Neutrophil (primary cell): ENCODE results near the gene TFDP1.

Experiments
- H3K27ac ChIP-seq: fragments of 200-600 bp; sonication (generic); 2 replicates; pipeline ENCODE4 v1.5.1; 2016; ENCODE audit warnings: mild to moderate bottlenecking, moderate library complexity
- H3K27me3 ChIP-seq: fragments of 200-600 bp; sonication (generic); 2 replicates; pipeline ENCODE4 v1.6.0; 2016; ENCODE audit warnings: mild to moderate bottlenecking
- H3K36me3 ChIP-seq: fragments of 200-600 bp; sonication (generic); 2 replicates; pipeline ENCODE4 v1.5.1; 2017
- H3K4me1 ChIP-seq, 2 experiments: fragments of 200-600 bp in 1 of 2; sonication (generic) in 1 of 2; 1 replicate in 1 of 2; 2 replicates in 1 of 2; pipeline versions ENCODE4 v1.5.1 to v1.6.1; 2013 to 2016; ENCODE audit warnings: low read depth in 1 of 2, low read length in 1 of 2, mild to moderate bottlenecking in 1 of 2, moderate library complexity in 1 of 2; ENCODE audit not compliant: control insufficient read depth in 1 of 2, insufficient read depth in 1 of 2
- H3K4me3 ChIP-seq, 2 experiments: fragments of 200-600 bp in 1 of 2; sonication (generic) in 1 of 2; 1 replicate in 1 of 2; 2 replicates in 1 of 2; pipeline ENCODE4 v1.5.1; 2013 to 2016; ENCODE audit warnings: low read depth in 1 of 2, low read length in 1 of 2, mild to moderate bottlenecking in 1 of 2, moderate library complexity in 1 of 2
- H3K9me3 ChIP-seq: fragments of 200-600 bp; sonication (generic); 2 replicates; pipeline ENCODE4 v1.5.1; 2016
- TF ChIP-seq, protein P1 (sequence below): fragments of 200-600 bp; sonication (generic); IDR thresholded peaks from 2 replicates; pipeline ENCODE4 v1.5.1; 2016; ENCODE audit warnings: antibody characterized with exemption

Gene TFDP1

DNA sequence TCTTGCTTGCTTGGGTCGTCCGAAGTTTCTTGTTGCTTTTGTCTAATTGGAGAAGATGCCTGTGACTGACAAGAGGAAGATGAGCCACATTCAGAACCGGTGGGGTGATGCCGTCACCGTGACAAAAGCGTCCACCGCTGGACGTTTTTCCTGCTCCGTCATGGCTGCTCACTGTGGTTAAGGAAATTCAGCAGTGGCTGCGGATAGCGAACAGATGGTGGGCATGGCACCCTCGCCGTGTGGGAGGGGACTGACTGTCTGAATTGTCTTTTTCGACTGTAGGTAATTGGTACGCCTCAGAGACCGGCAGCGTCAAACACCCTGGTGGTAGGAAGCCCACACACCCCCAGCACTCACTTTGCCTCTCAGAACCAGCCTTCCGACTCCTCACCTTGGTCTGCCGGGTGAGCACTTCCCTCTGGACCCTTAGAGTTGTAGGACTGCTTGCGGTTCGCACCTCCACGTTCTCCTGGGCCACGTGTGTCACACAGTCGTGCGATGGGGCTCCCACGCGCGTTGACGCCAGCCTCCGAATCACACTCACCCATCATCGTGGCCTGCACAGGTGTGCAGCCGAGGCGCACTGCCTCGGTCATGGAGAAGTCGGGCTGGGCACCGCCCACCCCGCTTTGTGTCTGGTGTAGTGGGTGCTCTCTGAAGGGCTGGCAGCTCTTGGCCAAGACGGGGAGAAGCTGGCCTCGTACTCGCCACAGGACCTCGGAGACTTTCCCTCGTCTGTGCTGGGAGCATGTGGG lies 47.0 kb downstream of the TFDP1 start:
- no peaks in the 10 kb centered on the region for H3K4me1 ChIP-seq
- H3K36me3 ChIP-seq = peaks cover 78% of the 10 kb centered on the region
- H3K27ac ChIP-seq = no peak overlapping the region
- TF ChIP-seq, protein P1, sequence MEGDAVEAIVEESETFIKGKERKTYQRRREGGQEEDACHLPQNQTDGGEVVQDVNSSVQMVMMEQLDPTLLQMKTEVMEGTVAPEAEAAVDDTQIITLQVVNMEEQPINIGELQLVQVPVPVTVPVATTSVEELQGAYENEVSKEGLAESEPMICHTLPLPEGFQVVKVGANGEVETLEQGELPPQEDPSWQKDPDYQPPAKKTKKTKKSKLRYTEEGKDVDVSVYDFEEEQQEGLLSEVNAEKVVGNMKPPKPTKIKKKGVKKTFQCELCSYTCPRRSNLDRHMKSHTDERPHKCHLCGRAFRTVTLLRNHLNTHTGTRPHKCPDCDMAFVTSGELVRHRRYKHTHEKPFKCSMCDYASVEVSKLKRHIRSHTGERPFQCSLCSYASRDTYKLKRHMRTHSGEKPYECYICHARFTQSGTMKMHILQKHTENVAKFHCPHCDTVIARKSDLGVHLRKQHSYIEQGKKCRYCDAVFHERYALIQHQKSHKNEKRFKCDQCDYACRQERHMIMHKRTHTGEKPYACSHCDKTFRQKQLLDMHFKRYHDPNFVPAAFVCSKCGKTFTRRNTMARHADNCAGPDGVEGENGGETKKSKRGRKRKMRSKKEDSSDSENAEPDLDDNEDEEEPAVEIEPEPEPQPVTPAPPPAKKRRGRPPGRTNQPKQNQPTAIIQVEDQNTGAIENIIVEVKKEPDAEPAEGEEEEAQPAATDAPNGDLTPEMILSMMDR = no peak
- no peaks in the 10 kb centered on the region for H3K9me3 ChIP-seq
- no peaks in the 10 kb centered on the region for H3K27me3 ChIP-seq
- H3K4me3 ChIP-seq = no peak overlapping the region

DNA sequence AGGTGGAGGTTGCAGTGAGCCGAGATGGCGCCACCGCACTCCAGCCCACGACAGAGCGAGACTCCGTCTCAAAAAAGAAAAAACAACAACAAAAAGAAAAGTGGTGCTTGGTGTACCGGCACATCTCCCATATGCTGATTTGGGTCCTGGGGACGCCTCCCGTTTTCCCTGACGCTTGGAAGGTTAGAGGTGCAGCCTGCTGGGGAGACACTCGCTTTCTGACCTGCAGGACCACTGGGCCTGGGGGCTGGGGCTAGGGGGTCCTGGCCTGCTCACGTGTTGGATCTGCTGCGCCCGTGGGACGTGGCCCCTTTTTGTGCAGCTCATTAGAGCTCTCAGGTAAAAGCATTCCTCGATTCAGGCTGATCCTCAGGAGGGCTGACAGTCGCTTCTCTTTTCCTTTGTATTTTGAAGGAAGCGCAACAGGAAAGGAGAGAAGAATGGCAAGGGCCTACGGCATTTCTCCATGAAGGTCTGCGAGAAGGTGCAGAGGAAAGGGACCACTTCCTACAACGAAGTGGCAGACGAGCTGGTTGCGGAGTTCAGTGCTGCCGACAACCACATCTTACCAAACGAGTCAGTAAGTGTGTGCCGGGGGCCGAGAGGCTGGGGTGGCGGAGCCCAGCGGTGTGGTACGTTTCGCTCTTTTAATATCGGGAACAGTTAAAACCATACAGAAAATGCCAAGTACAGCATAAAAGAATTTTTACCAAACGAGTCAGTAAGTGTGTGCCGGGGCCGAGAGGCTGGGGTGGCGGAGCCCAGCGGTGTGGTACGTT lies 48.3 kb downstream of the TFDP1 start:
- Histone ChIP-seq H3K4me1 (no peaks in the 10 kb centered on the region), H3K4me3 (no peak overlapping the region), H3K36me3 (peaks cover 86% of the 10 kb centered on the region), H3K27ac (no peak overlapping the region), H3K27me3 (no peaks in the 10 kb centered on the region), H3K9me3 (no peaks in the 10 kb centered on the region)
- TF ChIP-seq, protein P1 = no peak

DNA sequence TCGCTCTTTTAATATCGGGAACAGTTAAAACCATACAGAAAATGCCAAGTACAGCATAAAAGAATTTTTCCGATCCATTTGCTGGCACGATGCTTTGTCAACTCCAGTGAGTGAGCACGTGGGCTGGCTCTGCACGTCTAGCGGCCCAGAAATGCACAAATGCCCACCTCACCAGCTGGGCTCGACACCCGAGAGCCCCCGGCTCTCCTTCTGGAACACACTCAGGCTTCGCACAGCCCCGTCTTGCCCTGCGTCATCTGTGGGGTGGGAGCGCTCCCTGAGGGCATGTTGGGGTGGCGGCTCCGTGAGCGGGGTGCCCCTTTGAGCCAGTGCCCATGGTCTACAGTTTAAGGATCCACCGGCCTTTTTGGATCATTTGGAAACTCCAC lies 48.9 kb downstream of the TFDP1 start:
- TF ChIP-seq, protein P1 = no peak
- Histone ChIP-seq H3K9me3 (no peaks in the 10 kb centered on the region), H3K27me3 (no peaks in the 10 kb centered on the region), H3K4me1 (no peaks in the 10 kb centered on the region), H3K36me3 (peaks cover 88% of the 10 kb centered on the region), H3K27ac (no peak overlapping the region), H3K4me3 (no peak overlapping the region)

DNA sequence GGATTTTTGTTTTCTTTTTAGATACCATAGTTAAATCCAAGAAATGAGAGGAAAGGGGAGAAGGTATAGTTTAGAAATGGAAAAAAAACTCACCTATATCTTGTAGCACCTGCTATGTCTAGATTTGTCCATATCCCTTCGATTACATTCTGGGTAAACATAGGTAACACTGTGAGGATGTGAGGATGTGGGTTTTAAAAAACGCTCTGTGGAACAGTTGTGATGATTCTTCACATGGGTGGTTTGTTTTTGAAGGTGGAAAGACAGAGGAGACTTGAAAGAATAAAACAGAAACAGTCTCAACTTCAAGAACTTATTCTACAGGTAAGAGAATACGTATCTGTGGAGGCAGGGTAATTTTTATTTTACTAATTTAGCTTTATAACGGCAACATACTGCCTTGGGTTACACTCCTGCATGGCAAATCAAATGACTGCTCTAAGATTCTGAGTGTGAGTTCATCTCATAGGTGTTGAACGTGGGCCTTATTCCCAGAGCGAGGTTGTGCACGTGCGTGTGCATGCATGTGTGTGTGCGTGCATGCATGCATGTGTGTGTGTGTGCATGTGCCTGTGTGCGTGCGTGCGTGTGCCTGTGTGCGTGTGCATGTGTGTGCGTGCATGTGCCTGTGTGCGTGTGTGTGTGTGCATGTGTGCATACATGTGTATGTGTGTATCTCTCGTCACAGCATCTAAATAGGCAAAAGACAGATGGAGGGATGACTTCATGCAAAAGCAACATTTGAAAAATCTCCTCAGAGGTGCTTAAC lies 49.9 kb downstream of the TFDP1 start:
- TF ChIP-seq, protein P1 = no peak
- peaks cover 96% of the 10 kb centered on the region for H3K36me3 ChIP-seq
- H3K4me1 ChIP-seq = no peaks in the 10 kb centered on the region
- H3K9me3 ChIP-seq = no peaks in the 10 kb centered on the region
- H3K27ac ChIP-seq = no peak overlapping the region
- no peaks in the 10 kb centered on the region for H3K27me3 ChIP-seq
- no peak overlapping the region for H3K4me3 ChIP-seq

DNA sequence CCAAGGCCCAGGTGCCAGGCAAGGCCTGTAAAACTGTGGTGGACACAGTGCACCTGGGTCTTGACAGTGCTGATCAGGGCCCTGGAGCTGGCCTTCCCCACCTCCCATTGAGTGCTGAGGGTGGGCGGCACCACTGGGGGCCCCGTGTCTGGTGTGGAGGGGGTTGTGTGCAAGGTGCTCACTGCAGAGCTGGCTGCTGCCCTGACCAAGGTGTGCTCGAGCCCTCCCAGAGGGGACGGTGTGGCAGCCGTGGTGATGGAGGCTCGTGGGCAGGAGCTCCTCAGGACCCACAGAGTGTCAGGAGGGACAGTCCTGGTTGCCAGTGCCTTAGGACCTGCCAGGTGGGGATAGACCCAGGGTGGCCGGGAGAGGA lies 50.5 kb downstream of the TFDP1 start:
- Histone ChIP-seq H3K4me3 (no peak overlapping the region), H3K9me3 (no peaks in the 10 kb centered on the region), H3K4me1 (no peaks in the 10 kb centered on the region), H3K27ac (no peak overlapping the region), H3K36me3 (peaks cover 96% of the 10 kb centered on the region), H3K27me3 (no peaks in the 10 kb centered on the region)
- TF ChIP-seq, protein P1 = no peak
